CD8-positive, alpha-beta memory T cell (primary cell): Measurements from ENCODE around the gene BCL10. TPM values are rescaled to one million over a fixed set of nuclear protein-coding genes. Genes with fewer than 3 reads are reported as not detected.
A peak's percentile ranks its signal among the peaks of the same experiment; 100 is the strongest.

Source experiments
- CTCF ChIA-PET: fragments of 350-600 bp; sonication (Branson Sonifier 250); formaldehyde crosslinking; loops from one replicate; lab custom pipeline; 2021; ENCODE audit warnings: antibody characterized with exemption; lab: Charles Lee
- POLR2A ChIA-PET: fragments of 350-600 bp; sonication (Branson Sonifier 250); formaldehyde crosslinking; loops from one replicate; lab custom pipeline; 2021; ENCODE audit warnings: antibody characterized with exemption; lab: Charles Lee
- DNase-seq, 5 donors: peaks; one replicate each; pipeline versions ENCODE4 v3.0.0 to v3.0.0-alpha.2; 2020 to 2022; ENCODE audit warnings: mixed read lengths in 1 of 5
- H3K27ac ChIP-seq: one replicate; pipeline ENCODE4 v1.7.0; 2013; ENCODE audit warnings: low read depth, mild to moderate bottlenecking, low read length, moderate library complexity
- H3K27me3 ChIP-seq: 2 replicates; pipeline ENCODE4 v1.7.0; 2013; ENCODE audit warnings: low read length, mild to moderate bottlenecking; ENCODE audit not compliant: insufficient read depth, poor library complexity, severe bottlenecking
- H3K36me3 ChIP-seq: 2 replicates; pipeline ENCODE4 v1.7.0; 2013; ENCODE audit warnings: mild to moderate bottlenecking, low read length, moderate library complexity; ENCODE audit not compliant: insufficient read depth
- H3K4me1 ChIP-seq: 2 replicates; pipeline ENCODE4 v1.7.0; 2013; ENCODE audit warnings: mild to moderate bottlenecking, low read length, moderate library complexity; ENCODE audit not compliant: insufficient read depth
- H3K4me3 ChIP-seq: 2 replicates; pipeline ENCODE4 v1.7.0; 2013; ENCODE audit warnings: mild to moderate bottlenecking, low read length
- H3K9me3 ChIP-seq: 2 replicates; pipeline ENCODE4 v1.7.0; 2013; ENCODE audit warnings: mild to moderate bottlenecking, low read length
- H3K27ac Mint-ChIP-seq, 8 donors: one replicate each; pipeline ENCODE4 v1.8.0; 2020 to 2021; ENCODE audit warnings: mixed read lengths in 8 of 8, mild to moderate bottlenecking in 6 of 8, inconsistent platforms in 3 of 8, moderate library complexity in 3 of 8
- H3K27me3 Mint-ChIP-seq, 2 donors: one replicate each; pipeline ENCODE4 v1.8.0; 2020 to 2021; ENCODE audit warnings: mixed read lengths in 2 of 2, mild to moderate bottlenecking in 1 of 2, moderate library complexity in 1 of 2
- H3K36me3 Mint-ChIP-seq, 3 donors: one replicate each; pipeline ENCODE4 v1.8.0; 2020 to 2021; ENCODE audit warnings: mixed read lengths in 3 of 3, inconsistent platforms in 1 of 3, mild to moderate bottlenecking in 1 of 3
- H3K4me1 Mint-ChIP-seq, 3 donors: one replicate each; pipeline ENCODE4 v1.8.0; 2020 to 2021; ENCODE audit warnings: mixed read lengths in 3 of 3, inconsistent platforms in 1 of 3, mild to moderate bottlenecking in 1 of 3
- H3K4me3 Mint-ChIP-seq, 7 donors: one replicate each; pipeline ENCODE4 v1.8.0; 2020 to 2021; ENCODE audit warnings: mixed read lengths in 7 of 7, mild to moderate bottlenecking in 6 of 7, moderate library complexity in 4 of 7, inconsistent platforms in 2 of 7
- H3K9me3 Mint-ChIP-seq, 5 donors: one replicate each; pipeline ENCODE4 v1.8.0; 2020 to 2022; ENCODE audit warnings: mixed read lengths in 5 of 5, mild to moderate bottlenecking in 3 of 5, moderate library complexity in 2 of 5, inconsistent platforms in 1 of 5
- polyA plus RNA-seq: library from polyadenylated mRNA; unstranded; fragments of 300-500 nt; fragmentation: Illumina TruSeq; gene quantifications from one replicate; pipeline ENCODE4 v1.2.3, GENCODE V29; 2021
- total RNA-seq, 2 experiments: library from RNA; stranded (reverse); gene quantifications; one replicate each; pipeline ENCODE4 v1.2.3, GENCODE V29; 2021

BCL10 gene
- 10 to 100 TPM; 21.9 to 27.1 TPM for total RNA-seq
- 21.6 TPM for polyA plus RNA-seq

GRCh38 chr1:85276215-85276977 is at the start of gene BCL10:
Gene BCL10, minus strand, starts transcription at chr1:85276632. Its CDS starts 280 bp downstream, at chr1:85276352.
- ChIA-PET POLR2A (interaction anchor here (0.6 to 3.8 kb wide), 12 partner anchors 9 to 1428 kb away, joined by 3 to 42 read pairs (median 4); partner anchors contain the start of genes C1orf52, SH3GLB1, SPATA1 and SYDE2), CTCF (interaction anchor here (0.8 to 8.4 kb wide), 5 partner anchors 9 to 332 kb away, joined by 4 to 86 read pairs (median 12); partner anchors contain the start of genes C1orf52 and SYDE2)
- Mint-ChIP-seq H3K4me1 (peaks cover 50 to 56% (median 53%) of the 10 kb centered on the region in 3 donors), H3K4me3 (peak within 1 kb of the TSS; percentile 87 to 95 (median 90)), H3K27ac (peak within 1 kb of the TSS; percentile 89 to 98 (median 94)), H3K36me3 (peaks cover 0 to 30% (median 3%) of the 10 kb centered on the region in 3 donors), H3K27me3 (peaks cover 3 to 4% of the 10 kb centered on the region in 2 donors), H3K9me3 (no peaks in the 10 kb centered on the region)
- H3K36me3 ChIP-seq, result no peaks in the 10 kb centered on the region
- peaks cover 33% of the 10 kb centered on the region for H3K4me1 ChIP-seq
- peak; percentile 97 to 98 (median 98) for DNase-seq
- no peaks in the 10 kb centered on the region for H3K9me3 ChIP-seq
- no peaks in the 10 kb centered on the region for H3K27me3 ChIP-seq
- peak within 1 kb of the TSS; percentile 88 for H3K27ac ChIP-seq
- peak within 1 kb of the TSS; percentile 89 for H3K4me3 ChIP-seq

DNA sequence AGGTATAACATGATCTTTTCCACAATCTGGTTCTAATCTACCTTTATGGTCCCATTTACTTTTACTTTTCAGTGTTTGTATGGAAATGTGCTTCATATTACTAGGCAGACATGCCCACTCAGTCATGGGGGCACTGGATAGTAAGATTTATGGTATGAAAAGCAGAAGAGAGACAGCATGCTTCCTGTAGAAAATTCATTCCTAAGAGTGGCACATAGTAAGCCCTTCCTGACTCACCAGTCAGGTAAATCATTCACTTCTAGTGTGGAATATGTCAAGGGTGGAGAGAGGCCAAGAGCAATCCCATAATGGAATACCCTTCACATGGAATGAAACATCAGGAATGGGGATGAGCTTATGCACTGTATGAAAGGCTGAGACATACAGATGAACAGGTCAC is 49.5 kb upstream of the BCL10 start:
- Mint-ChIP-seq H3K9me3 (peaks cover 0 to 2% (median 0%) of the 10 kb centered on the region in 5 donors), H3K27me3 (peaks cover 5 to 37% of the 10 kb centered on the region in 2 donors), H3K27ac (no peak overlapping the region), H3K36me3 (no peaks in the 10 kb centered on the region), H3K4me1 (no peaks in the 10 kb centered on the region), H3K4me3 (no peak overlapping the region)
- DNase-seq, result no peak
- Histone ChIP-seq H3K27ac (no peak overlapping the region), H3K4me1 (no peaks in the 10 kb centered on the region), H3K4me3 (no peak overlapping the region), H3K9me3 (no peaks in the 10 kb centered on the region), H3K36me3 (no peaks in the 10 kb centered on the region), H3K27me3 (no peaks in the 10 kb centered on the region)
- ChIA-PET POLR2A (no interaction called here), CTCF (no interaction called here)

GRCh38 chr1:85323770-85324169 is 47.3 kb upstream of the BCL10 start:
- H3K9me3 ChIP-seq, result no peaks in the 10 kb centered on the region
- H3K9me3 Mint-ChIP-seq, result peaks cover 0 to 2% (median 0%) of the 10 kb centered on the region in 5 donors
- ChIA-PET POLR2A (no interaction called here), CTCF (no interaction called here)
- no peaks in the 10 kb centered on the region for H3K36me3 Mint-ChIP-seq
- H3K27me3 ChIP-seq, result peaks cover 8% of the 10 kb centered on the region
- no peaks in the 10 kb centered on the region for H3K4me1 Mint-ChIP-seq
- no peak overlapping the region for H3K4me3 Mint-ChIP-seq
- no peak overlapping the region for H3K4me3 ChIP-seq
- no peaks in the 10 kb centered on the region for H3K36me3 ChIP-seq
- no peak overlapping the region for H3K27ac ChIP-seq
- peak overlapping the region in 1 of 8 donors; percentile 41 for H3K27ac Mint-ChIP-seq
- no peaks in the 10 kb centered on the region for H3K4me1 ChIP-seq
- peaks cover 3 to 42% of the 10 kb centered on the region in 2 donors for H3K27me3 Mint-ChIP-seq
- DNase-seq, result no peak

GRCh38 chr1:85322655-85323054 is 46.2 kb upstream of the BCL10 start:
- peaks cover 8% of the 10 kb centered on the region for H3K27me3 ChIP-seq
- ChIA-PET POLR2A (no interaction called here), CTCF (interaction anchor here (0.8 kb wide), 1 partner anchor 14 kb away, joined by 3 read pairs; no protein-coding TSS in a partner anchor)
- Mint-ChIP-seq H3K4me1 (no peaks in the 10 kb centered on the region), H3K27ac (no peak overlapping the region), H3K9me3 (peaks cover 0 to 2% (median 0%) of the 10 kb centered on the region in 5 donors), H3K27me3 (peaks cover 3 to 49% of the 10 kb centered on the region in 2 donors), H3K36me3 (no peaks in the 10 kb centered on the region), H3K4me3 (no peak overlapping the region)
- H3K36me3 ChIP-seq, result no peaks in the 10 kb centered on the region
- H3K4me3 ChIP-seq, result no peak overlapping the region
- no peaks in the 10 kb centered on the region for H3K9me3 ChIP-seq
- DNase-seq, result no peak
- H3K27ac ChIP-seq, result no peak overlapping the region
- no peaks in the 10 kb centered on the region for H3K4me1 ChIP-seq

DNA sequence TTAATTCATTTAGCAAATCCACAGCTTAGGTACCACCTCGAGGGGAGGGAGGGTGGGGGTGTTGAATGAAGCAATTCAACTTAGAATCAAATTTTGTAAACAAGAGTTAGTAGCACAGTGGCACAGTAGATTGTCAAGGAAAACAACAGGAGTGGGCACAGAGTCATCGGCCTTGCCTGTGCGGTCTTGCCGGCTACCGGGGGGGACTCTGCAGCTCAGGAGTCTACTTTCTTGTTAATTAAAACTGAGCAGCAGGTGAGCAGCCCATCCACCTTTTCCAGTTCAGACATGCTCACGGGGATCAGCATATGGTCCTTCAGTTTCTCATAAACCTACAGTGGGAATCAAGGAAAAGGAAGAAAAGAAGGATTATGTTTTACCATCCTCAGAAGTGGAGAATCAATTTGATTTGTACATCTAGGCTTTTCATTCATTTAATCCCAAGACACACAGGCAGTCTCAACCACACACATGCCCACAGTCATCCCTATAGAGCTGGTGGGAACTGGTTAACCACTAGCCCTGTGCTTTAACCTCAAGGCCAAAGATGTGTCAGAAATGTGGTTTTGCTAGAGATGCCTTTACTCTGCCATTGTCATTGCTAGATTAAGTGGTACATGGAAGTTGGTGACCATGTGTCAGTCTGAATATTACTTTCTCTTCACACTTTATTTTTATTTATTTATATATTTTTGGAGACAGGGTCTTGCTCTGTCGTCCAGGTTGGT is 45.0 kb upstream of the BCL10 start:
- Mint-ChIP-seq H3K9me3 (peaks cover 0 to 2% (median 0%) of the 10 kb centered on the region in 5 donors), H3K4me1 (no peaks in the 10 kb centered on the region), H3K36me3 (no peaks in the 10 kb centered on the region), H3K27me3 (peaks cover 3 to 59% of the 10 kb centered on the region in 2 donors), H3K27ac (no peak overlapping the region), H3K4me3 (no peak overlapping the region)
- no peak overlapping the region for H3K4me3 ChIP-seq
- no peaks in the 10 kb centered on the region for H3K4me1 ChIP-seq
- H3K36me3 ChIP-seq, result no peaks in the 10 kb centered on the region
- peaks cover 8% of the 10 kb centered on the region for H3K27me3 ChIP-seq
- no peak overlapping the region for H3K27ac ChIP-seq
- DNase-seq, result no peak
- no peaks in the 10 kb centered on the region for H3K9me3 ChIP-seq
- ChIA-PET POLR2A (interaction anchor here (0.7 kb wide), 1 partner anchor 314 kb away, joined by 7 read pairs; no protein-coding TSS in a partner anchor), CTCF (no interaction called here)

DNA sequence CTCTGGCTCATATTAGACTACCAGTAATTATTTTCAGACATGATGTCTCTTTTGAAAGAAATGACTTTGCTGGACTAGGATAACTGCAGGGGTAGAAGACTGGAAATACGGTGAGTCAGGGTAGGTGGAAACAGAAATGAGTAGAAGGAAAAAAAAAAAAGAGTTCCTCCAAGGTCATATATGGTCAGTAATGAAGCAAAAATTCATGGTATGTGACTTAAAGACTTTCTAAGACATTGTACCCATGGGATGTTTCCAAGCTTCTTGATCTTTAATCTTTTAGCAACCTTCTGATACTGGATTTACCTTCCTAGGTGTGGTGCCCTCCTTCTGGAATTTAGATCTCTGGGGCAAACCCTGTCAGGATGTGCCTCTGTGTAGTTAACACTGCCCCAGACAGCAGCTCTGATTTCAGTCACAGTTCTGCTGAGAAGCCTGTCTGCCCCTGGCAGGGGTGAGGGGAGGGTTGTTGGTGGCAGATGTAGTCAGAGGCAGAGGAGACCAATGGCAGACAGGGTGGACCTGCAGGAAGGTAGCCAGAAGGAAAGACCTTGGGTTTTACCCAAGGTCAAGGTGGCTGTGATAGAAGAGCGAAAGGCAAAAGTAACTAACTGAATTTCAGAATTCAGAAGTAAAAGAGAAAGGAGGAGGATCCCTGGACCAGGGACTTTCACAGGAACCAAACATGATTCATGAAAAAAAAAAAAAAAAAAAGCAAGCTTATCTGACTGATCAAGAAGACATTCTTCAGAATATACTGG is 44.1 kb upstream of the BCL10 start:
- Mint-ChIP-seq H3K4me1 (no peaks in the 10 kb centered on the region), H3K9me3 (peaks cover 0 to under 1% (median 0%) of the 10 kb centered on the region in 5 donors), H3K27ac (no peak overlapping the region), H3K4me3 (no peak overlapping the region), H3K27me3 (peaks cover 3 to 61% of the 10 kb centered on the region in 2 donors), H3K36me3 (no peaks in the 10 kb centered on the region)
- Histone ChIP-seq H3K9me3 (no peaks in the 10 kb centered on the region), H3K4me1 (no peaks in the 10 kb centered on the region), H3K27me3 (peaks cover 8% of the 10 kb centered on the region), H3K27ac (no peak overlapping the region), H3K36me3 (no peaks in the 10 kb centered on the region), H3K4me3 (no peak overlapping the region)
- no peak for DNase-seq
- CTCF ChIA-PET, result no interaction called here
- POLR2A ChIA-PET, result interaction anchor here (0.7 kb wide), 1 partner anchor 313 kb away, joined by 7 read pairs; no protein-coding TSS in a partner anchor

DNA sequence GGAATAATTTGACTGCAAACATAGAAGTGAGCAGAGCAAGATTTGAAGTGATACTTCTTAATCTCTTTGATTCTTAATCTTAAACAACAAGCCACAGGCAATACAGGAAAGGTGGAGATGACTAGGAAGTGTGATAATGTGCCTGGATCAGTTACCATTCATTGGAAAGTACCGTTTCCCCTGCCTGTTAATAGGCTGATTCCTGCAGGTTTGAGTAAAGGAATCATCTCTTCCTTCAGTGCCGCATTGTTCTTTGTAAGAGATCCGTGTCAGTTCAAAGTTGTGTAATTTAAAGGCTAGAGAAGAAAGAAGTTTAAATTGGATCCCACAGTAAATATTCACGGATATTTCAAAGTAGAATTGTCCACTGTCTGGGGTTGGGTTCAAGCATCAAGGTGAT is 43.5 kb upstream of the BCL10 start:
- ChIA-PET CTCF (no interaction called here), POLR2A (no interaction called here)
- no peak overlapping the region for H3K27ac Mint-ChIP-seq
- no peaks in the 10 kb centered on the region for H3K4me1 ChIP-seq
- no peaks in the 10 kb centered on the region for H3K9me3 Mint-ChIP-seq
- H3K4me3 ChIP-seq, result no peak overlapping the region
- H3K4me3 Mint-ChIP-seq, result no peak overlapping the region
- peaks cover 4 to 62% of the 10 kb centered on the region in 2 donors for H3K27me3 Mint-ChIP-seq
- H3K9me3 ChIP-seq, result no peaks in the 10 kb centered on the region
- peaks cover 8% of the 10 kb centered on the region for H3K27me3 ChIP-seq
- H3K27ac ChIP-seq, result no peak overlapping the region
- no peaks in the 10 kb centered on the region for H3K4me1 Mint-ChIP-seq
- no peak for DNase-seq
- H3K36me3 ChIP-seq, result no peaks in the 10 kb centered on the region
- H3K36me3 Mint-ChIP-seq, result no peaks in the 10 kb centered on the region
